ENCODE data around the gene LSM11.

LSM11 gene

DNA sequence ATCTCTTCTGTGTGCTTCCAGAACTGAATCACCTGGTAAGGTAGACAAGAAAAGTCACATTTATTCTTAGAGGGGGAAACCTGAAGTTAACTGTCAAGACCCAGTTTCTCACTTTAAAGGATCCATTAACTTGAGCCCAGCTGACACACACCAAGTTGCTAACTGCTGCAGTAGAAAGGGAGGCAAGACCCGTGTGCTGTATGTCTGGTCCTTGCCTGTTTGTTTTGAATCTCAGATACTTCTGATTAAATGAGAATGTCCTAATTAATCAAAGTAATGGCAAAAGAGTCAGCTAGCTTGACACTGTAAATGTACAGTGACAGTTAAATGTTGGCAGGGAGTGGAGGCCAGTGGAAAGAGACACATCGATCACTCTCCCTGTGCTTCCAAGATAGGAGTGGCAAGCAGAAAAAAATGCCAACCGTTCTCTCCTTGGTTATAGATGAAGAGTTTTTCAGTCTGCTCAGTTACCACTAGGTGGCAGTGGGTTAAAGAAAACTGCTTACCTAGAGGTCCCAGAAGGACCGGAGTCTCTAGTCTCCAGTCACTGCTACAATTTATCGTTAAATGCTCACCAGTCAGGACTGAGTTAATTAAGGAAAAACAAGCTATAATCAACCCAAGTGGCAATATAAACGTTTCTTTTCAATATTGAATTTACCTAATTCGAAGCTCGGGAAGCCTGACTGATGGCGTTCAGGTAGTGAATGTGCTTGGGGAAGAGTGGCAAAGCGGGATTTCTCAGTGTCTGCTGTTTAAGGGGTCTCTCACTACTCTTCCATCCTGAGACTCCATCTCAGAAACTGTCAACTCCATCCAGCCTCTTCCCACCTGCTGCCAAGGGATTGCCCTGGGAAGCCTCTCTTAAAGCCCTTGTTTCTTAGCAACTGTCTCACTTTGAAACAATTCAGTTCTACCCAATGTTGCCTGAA, 18.4 kb downstream of the LSM11 start:
- no peak overlapping the region for H3K4me2 ChIP-seq (ENCODE audit: insufficient read depth, low read length)
- H2AFZ ChIP-seq (ENCODE audit: low read depth, low read length): no peak overlapping the region
- peak; percentile 98 for ATAC-seq (ENCODE audit: insufficient read depth, low read depth)

GRCh38 chr5:157764531-157764930, 21.0 kb downstream of the LSM11 start:
- H2AFZ ChIP-seq (ENCODE audit: low read depth, low read length): no peak overlapping the region
- no peaks in the 10 kb centered on the region for H3K27me3 ChIP-seq (ENCODE audit: insufficient read depth, low read length, poor library complexity)
- no peaks in the 10 kb centered on the region for H4K20me1 ChIP-seq (ENCODE audit: insufficient read depth, low read length)
- no peak overlapping the region for H3K27ac ChIP-seq (ENCODE audit: low read length)
- ATAC-seq (ENCODE audit: insufficient read depth, low read depth): no peak
- TF ChIP-seq, protein P1, sequence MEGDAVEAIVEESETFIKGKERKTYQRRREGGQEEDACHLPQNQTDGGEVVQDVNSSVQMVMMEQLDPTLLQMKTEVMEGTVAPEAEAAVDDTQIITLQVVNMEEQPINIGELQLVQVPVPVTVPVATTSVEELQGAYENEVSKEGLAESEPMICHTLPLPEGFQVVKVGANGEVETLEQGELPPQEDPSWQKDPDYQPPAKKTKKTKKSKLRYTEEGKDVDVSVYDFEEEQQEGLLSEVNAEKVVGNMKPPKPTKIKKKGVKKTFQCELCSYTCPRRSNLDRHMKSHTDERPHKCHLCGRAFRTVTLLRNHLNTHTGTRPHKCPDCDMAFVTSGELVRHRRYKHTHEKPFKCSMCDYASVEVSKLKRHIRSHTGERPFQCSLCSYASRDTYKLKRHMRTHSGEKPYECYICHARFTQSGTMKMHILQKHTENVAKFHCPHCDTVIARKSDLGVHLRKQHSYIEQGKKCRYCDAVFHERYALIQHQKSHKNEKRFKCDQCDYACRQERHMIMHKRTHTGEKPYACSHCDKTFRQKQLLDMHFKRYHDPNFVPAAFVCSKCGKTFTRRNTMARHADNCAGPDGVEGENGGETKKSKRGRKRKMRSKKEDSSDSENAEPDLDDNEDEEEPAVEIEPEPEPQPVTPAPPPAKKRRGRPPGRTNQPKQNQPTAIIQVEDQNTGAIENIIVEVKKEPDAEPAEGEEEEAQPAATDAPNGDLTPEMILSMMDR (IDR thresholded peaks at IDR 0.05; ENCODE audit: borderline replicate concordance, extremely low read depth, low read length, poor library complexity, severe bottlenecking): no peak
- no peak for TF ChIP-seq EZH2 (IDR thresholded peaks at IDR 0.05; ENCODE audit: borderline replicate concordance, low read depth, low read length, severe bottlenecking)
- no peaks in the 10 kb centered on the region for H3K79me2 ChIP-seq (ENCODE audit: insufficient read depth, low read length)
- peaks cover 12% of the 10 kb centered on the region; the same call in 1 of the 2 replicates for H3K36me3 ChIP-seq (ENCODE audit: insufficient read depth, low read length)
- no peak overlapping the region for H3K4me2 ChIP-seq (ENCODE audit: insufficient read depth, low read length)
- H3K4me3 ChIP-seq (ENCODE audit: low read depth in 1 of 2, low read length in 2 of 2): no peak overlapping the region
- H3K9me3 ChIP-seq (ENCODE audit: insufficient read depth, low read length, severe bottlenecking): no peaks in the 10 kb centered on the region
- no peaks in the 10 kb centered on the region for H3K4me1 ChIP-seq (ENCODE audit: insufficient read depth, low read length)
- DNase-seq: no peak
- H3K9ac ChIP-seq (ENCODE audit: low read depth, low read length): no peak overlapping the region

More for the DNA sequence above, 18.4 kb downstream of the LSM11 start:
- peak; percentile 43 for DNase-seq
- Histone ChIP-seq H3K27ac (ENCODE audit: low read length) (no peak overlapping the region), H3K4me3 (ENCODE audit: low read depth in 1 of 2, low read length in 2 of 2) (no peak overlapping the region), H3K9ac (ENCODE audit: low read depth, low read length) (no peak overlapping the region), H3K79me2 (ENCODE audit: insufficient read depth, low read length) (no peaks in the 10 kb centered on the region), H3K4me1 (ENCODE audit: insufficient read depth, low read length) (no peaks in the 10 kb centered on the region), H4K20me1 (ENCODE audit: insufficient read depth, low read length) (no peaks in the 10 kb centered on the region), H3K9me3 (ENCODE audit: insufficient read depth, low read length, severe bottlenecking) (no peaks in the 10 kb centered on the region), H3K36me3 (ENCODE audit: insufficient read depth, low read length) (peaks cover 14% of the 10 kb centered on the region; the same call in 1 of the 2 replicates), H3K27me3 (ENCODE audit: insufficient read depth, low read length, poor library complexity) (no peaks in the 10 kb centered on the region)
- TF ChIP-seq, protein P1 (IDR thresholded peaks at IDR 0.05; ENCODE audit: borderline replicate concordance, extremely low read depth, low read length, poor library complexity, severe bottlenecking): peak; percentile 84
- no peak for TF ChIP-seq EZH2 (IDR thresholded peaks at IDR 0.05; ENCODE audit: borderline replicate concordance, low read depth, low read length, severe bottlenecking)

GRCh38 chr5:157766442-157766841, 22.9 kb downstream of the LSM11 start:
- Histone ChIP-seq H3K79me2 (ENCODE audit: insufficient read depth, low read length) (no peaks in the 10 kb centered on the region), H3K4me1 (ENCODE audit: insufficient read depth, low read length) (no peaks in the 10 kb centered on the region), H3K36me3 (ENCODE audit: insufficient read depth, low read length) (0 out of 2 replicates have a peak, but pooled peaks cover 4% of the 10 kb centered on the region), H3K9ac (ENCODE audit: low read depth, low read length) (no peak overlapping the region), H2AFZ (ENCODE audit: low read depth, low read length) (no peak overlapping the region), H3K4me3 (ENCODE audit: low read depth in 1 of 2, low read length in 2 of 2) (no peak overlapping the region), H4K20me1 (ENCODE audit: insufficient read depth, low read length) (no peaks in the 10 kb centered on the region), H3K27me3 (ENCODE audit: insufficient read depth, low read length, poor library complexity) (no peaks in the 10 kb centered on the region), H3K4me2 (ENCODE audit: insufficient read depth, low read length) (no peak overlapping the region), H3K9me3 (ENCODE audit: insufficient read depth, low read length, severe bottlenecking) (no peaks in the 10 kb centered on the region), H3K27ac (ENCODE audit: low read length) (no peak overlapping the region)
- no peak for ATAC-seq (ENCODE audit: insufficient read depth, low read depth)
- no peak for TF ChIP-seq EZH2 (IDR thresholded peaks at IDR 0.05; ENCODE audit: borderline replicate concordance, low read depth, low read length, severe bottlenecking)
- TF ChIP-seq, protein P1 (IDR thresholded peaks at IDR 0.05; ENCODE audit: borderline replicate concordance, extremely low read depth, low read length, poor library complexity, severe bottlenecking): no peak
- no peak for DNase-seq

Data from DND-41 (cell line).